ENCODE data around the gene GNRH2.
"Not testable (repeated sequence)": the region's sequence is repeated elsewhere in the genome, so short reads cannot be mapped to it uniquely, and the experiment has no call there.

Gene GNRH2, protein sequence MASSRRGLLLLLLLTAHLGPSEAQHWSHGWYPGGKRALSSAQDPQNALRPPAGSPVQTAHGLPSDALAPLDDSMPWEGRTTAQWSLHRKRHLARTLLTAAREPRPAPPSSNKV

GRCh38 chr20:3043322-3043721, at the start of gene GNRH2:
GNRH2 (plus strand) TSS chr20:3043622; CDS start chr20:3044415, 793 bp downstream.
- DNase-seq (ENCODE audit: low spot score), result no peak

DNA sequence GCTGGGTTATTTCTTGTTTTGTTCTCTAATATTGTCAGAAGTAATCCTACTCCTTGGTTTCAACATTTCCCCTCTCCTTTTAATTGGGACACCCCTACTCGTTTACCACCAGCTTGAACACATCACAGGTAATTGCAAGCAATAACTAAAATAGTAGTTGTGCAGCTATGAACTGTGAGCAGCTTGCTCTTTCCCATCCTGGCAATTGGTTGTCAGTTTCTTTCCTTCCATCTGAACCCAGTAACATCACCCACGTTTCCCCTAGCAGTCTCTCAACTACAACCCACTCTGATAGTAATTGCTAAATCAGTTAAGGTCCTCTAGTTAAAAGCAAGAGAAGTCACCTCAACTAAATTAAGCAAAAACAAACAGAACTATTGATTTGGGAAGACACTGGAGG, 47.6 kb upstream of the GNRH2 start:
- DNase-seq (ENCODE audit: low spot score), result peak; percentile 64

GRCh38 chr20:2998728-2999127, 44.7 kb upstream of the GNRH2 start:
- DNase-seq (ENCODE audit: low spot score), result no peak

DNA sequence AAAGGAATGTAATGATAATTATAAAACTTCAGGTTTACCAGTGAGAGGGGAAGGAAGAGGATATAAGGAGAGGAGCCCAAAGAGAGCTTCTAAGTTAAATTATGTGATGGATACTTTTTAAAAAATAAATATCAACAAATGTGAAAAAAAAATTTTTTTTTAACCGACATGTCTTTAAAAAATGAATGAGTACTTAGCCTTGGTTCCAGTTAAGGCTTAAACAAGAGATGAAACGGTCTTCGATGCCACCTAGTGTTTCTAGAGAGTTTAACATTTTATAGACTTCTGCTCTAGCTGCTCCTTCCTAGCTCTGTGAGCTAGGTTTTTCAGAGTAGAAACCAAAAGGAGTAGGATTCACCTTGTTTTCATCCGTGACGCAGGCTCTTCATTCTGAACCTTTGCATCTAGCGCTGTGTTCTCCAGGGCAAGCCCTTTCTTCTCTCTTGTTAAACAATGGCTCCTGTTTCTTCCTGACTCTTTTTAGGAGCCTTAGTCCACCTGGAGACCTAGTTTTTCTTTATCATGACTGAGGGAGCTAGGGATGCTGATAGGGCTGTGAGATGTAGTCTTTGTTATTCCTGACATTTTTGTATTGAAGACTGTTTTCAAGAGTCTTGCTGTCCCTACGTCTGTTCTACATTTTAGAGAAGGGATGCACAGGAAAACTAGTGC, 42.4 kb upstream of the GNRH2 start:
- DNase-seq (ENCODE audit: low spot score), result peak; percentile 57

DNA sequence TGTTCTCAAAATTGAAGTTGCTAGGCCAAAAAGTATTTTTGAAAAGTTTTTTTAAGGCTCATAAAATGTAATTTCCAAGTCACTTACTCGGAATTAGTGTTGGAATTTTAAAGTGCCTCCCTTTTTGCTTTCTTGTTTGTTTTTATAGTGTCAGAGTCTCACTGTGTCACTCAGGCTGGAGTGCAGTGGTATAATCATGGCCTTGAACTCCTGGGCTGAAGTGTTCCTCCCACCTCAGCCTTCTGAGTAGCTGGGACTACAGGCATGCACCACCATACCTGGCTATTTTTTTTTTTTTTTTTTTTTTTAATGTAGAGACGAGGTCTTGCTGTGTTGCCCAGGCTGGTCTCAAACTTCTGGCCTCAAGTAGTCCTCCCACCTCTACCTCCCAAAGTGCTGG, 40.0 kb upstream of the GNRH2 start:
- no peak for DNase-seq (ENCODE audit: low spot score)

- DNase-seq (ENCODE audit: low spot score), result no peak
These were observed 32.3 kb upstream of the GNRH2 start for GRCh38 chr20:3010985-3011723.

DNA sequence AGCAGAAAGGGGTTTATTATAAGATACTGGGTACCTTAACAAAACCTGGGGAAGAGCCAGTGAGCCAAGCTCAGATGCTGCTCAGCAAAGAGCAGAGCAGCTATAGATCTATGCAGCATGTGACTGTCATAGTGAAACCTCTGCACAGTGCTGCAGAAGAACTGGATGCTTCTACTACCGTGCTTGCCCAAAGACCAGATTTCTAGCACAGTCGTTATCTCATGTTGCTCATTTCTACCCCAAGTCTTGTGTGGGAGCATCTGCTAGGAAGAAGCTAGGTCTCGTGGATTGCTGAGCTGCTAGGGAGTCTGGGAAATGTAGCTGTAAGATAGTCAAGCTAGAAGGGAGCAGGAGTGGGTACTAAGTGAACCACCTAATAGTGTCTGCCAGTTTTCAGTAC, 31.7 kb upstream of the GNRH2 start:
- DNase-seq (ENCODE audit: low spot score), result peak; percentile 17

GRCh38 chr20:3013771-3014170, 29.7 kb upstream of the GNRH2 start:
- DNase-seq (ENCODE audit: low spot score), result no peak

DNA sequence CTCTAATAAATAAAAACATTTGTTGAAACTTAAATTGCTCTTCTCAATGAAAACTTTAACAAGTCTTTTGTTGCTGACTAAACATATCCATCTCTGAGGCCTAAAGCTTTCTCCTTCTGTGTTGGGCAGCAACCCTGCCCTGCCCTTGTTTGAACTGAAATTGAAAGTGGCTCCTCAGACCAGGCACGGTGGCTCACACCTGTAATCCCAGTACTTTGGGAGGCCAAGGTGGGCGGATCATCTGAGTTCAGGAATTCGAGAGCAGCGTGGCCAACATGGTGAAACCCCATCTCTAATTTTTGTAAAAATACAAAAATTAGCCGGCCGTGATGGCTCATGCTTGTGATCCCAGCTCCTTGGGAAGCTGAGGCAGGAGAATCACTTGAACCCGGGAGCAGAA, 29.2 kb upstream of the GNRH2 start:
- no peak for DNase-seq (ENCODE audit: low spot score)

DNA sequence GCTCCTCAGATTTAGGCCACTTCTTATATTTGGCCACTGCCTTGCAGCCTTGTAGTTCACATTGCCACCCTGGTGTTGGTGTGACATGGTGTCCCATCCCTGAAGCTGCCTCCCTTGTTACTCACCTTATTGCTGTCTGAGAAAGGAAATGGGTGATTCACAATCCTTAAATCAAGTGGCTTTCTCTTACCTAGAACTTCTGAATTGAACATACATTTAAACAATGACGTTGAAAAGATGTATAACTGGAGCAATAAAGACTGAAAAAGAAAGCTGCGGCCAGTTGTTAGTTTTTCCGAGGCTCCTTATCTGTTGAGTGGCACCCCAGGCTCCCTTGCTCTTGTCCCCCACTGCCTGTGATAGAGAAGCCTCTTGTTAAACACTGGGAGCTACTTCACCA, 28.8 kb upstream of the GNRH2 start:
- DNase-seq (ENCODE audit: low spot score), result no peak

DNA sequence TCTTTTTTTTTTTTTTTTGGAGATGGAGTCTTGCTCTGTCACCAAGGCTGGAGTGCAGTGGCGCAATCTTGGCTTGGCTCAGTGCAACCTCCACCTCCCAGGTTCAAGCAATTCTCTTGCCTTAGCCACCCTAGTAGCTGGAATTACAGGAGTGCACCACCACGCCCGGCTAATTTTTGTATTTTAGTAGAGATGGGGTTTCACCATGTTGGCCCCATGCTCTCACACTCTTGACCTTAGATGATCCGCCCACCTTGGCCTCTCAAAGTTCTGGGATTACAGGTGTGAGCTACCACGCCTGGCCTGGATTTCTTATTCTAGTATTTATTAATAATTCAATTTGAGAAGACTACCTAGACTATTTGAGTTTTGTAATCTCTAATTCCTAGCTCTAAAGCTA, 28.1 kb upstream of the GNRH2 start:
- not testable (repeated sequence) for DNase-seq (ENCODE audit: low spot score)

DNA sequence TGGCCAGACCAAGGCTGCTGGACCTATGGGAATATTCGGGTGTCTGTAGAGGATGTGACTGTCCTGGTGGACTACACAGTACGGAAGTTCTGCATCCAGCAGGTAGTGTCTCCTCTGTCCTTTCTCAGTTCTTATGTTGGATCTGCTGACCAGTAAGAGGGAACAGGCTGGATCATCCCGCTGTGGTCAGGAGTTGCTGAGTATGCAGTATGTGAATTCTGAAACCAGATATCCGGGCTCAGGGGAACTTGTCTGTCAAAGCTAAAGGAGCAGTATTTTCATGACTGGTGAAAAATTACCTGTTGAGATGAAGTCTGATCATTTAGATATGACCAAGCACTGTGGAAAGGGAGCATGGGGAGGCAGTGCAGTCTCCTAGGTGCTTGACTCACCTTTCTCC, 22.1 kb upstream of the GNRH2 start:
- no peak for DNase-seq (ENCODE audit: low spot score)

DNA sequence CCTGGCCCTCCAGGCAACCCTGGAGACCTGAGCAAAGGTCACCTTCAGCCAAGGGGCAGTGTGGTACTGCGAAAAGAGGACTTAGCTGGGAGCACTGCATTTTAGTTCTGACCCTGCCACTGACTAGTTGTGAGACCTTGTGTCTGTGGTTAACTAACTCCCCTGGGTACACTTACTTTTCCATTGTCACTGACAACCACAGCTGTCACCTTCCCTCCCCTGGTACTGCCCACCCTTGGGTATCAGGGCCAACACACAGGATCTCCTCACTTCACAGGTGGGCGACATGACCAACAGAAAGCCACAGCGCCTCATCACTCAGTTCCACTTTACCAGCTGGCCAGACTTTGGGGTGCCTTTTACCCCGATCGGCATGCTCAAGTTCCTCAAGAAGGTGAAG, 21.6 kb upstream of the GNRH2 start:
- DNase-seq (ENCODE audit: low spot score), result no peak

GRCh38 chr20:3022559-3023490, 20.6 kb upstream of the GNRH2 start:
- DNase-seq (ENCODE audit: low spot score), result not testable (repeated sequence)

DNA sequence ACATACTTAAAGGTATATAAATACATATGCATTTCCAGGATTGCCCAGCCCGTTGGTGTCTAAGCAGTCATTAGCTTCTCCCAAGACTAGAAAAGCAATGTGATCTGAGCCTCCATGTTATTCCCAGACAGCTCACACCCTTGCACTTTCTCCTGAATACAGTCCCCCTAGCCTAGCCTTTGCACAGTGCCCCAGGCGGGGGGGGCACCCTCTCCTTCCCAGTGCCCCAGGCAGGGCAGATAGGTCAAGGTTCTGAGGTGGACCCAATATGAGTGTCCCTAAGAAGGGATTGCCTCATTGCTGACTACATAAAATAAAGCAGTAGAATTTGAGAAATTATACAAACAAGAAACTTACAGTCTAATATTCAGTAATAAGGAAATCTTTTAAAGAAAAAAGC, 15.4 kb upstream of the GNRH2 start:
- no peak for DNase-seq (ENCODE audit: low spot score)

GRCh38 chr20:3031524-3032147, 11.8 kb upstream of the GNRH2 start:
- DNase-seq (ENCODE audit: low spot score), result no peak

DNA sequence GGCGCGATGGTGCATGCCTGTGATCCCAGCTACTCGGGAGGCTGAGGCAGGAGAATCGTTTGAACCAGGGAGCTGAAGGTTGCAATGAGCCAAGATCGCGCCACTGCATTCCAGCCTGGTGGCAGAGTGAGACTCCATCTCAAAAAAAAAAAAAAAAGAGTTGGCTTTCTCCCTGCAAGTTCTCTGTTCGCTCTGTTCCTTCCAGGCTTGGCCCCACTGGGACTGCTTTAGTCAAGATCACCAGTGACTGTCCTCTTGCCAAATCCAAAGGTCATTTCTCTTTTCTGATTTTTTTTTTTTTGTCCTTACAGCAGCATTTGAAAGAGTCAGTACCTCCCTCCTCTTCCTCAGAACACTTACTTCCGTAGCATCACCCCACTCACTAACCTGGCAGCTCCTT, 10.8 kb upstream of the GNRH2 start:
- DNase-seq (ENCODE audit: low spot score), result no peak

DNA sequence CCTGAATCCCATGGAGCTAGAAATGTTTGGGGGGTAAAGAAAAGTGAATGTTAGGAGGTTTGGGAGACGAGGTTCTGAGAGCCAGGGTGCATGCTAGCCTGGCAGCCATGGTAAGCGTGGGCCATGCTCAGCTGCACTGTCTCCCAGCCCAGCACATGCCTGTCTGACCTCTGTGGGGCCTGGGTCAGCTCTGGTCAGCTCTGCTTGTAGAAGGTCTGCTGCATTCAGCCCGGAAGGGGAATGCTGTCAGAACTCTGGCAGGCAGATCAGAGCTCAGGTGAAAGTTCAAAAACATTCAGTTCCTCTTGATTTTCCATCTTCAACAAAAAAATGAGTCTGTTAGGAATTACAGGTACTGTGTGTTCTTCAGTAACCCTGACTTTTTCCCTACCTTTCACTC, 5.8 kb upstream of the GNRH2 start:
- no peak for DNase-seq (ENCODE audit: low spot score)

GRCh38 chr20:3038454-3038853, 5.0 kb upstream of the GNRH2 start:
- no peak for DNase-seq (ENCODE audit: low spot score)

GRCh38 chr20:3039426-3039825, 4.0 kb upstream of the GNRH2 start:
- no peak for DNase-seq (ENCODE audit: low spot score)

DNA sequence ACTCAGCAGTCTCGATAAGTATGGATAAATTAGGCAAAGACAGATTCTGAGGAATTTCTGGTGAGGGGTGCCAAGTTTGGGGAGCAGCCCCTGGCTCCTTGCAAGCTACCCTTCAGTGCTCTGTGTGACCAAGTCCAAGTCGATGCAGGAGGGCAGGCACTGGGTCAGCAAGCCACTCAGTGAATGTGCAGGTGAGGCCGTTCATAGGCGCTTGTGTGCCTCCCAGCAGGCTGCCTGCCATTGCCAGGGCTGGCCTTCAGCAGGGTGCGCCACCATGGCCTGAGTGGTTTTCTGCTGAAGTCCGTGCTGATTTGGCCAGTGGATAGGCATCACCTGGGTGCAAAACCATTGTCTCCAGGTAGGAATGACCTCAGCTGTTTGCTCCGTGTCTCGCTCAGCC, 3.3 kb upstream of the GNRH2 start:
- no peak for DNase-seq (ENCODE audit: low spot score)

GRCh38 chr20:3041854-3042409, 1.5 kb upstream of the GNRH2 start:
- no peak for DNase-seq (ENCODE audit: low spot score)

All from putamen (tissue), 1 donor.